Measurements from ENCODE around the gene TREML2. TPM values are rescaled to one million over a fixed set of nuclear protein-coding genes. Genes with fewer than 3 reads are reported as not detected.

Gene TREML2
- total and polyA plus RNA-seq, 8 donors = 0.09 to 0.12 TPM; not detected in 6

DNA sequence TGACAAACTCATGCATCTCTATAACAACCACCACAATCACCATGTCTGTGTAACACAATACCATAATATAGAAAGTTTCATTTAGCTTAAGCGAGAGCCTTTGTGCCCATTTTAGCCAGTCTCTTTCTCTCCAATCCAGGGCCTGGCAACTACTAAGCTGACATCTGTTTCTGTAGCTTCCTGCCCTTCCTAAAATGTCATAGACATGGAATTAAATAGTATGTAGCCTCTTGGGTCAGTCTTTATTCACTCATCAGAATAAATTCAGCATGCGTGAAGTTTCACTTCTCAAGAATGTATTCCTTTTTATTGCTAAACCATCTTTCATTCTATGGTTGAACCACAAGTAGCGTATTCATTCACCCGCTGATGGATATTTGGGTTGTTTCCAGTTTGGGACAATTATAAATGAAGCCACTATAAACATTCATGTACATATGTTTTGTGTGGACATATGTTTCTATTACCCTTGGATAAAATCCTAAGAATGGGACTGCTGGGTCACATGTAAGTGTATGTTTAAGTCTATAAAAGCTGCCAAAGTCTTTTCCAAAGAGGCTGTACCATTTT is 36.3 kb downstream of the TREML2 start:
- no peaks in the 10 kb centered on the region for H3K27me3 ChIP-seq
- H3K36me3 ChIP-seq = no peaks in the 10 kb centered on the region
- FAIRE-seq (no peak), DNase-seq (no peak), ATAC-seq (no peak)
- H3K4me1 ChIP-seq = no peaks in the 10 kb centered on the region
- intact Hi-C loops (cut with DNase I) = no loop called here
- no peak overlapping the region for H3K4me3 ChIP-seq
- H3K9me3 ChIP-seq = no peaks in the 10 kb centered on the region
- TF ChIP-seq, protein P1, sequence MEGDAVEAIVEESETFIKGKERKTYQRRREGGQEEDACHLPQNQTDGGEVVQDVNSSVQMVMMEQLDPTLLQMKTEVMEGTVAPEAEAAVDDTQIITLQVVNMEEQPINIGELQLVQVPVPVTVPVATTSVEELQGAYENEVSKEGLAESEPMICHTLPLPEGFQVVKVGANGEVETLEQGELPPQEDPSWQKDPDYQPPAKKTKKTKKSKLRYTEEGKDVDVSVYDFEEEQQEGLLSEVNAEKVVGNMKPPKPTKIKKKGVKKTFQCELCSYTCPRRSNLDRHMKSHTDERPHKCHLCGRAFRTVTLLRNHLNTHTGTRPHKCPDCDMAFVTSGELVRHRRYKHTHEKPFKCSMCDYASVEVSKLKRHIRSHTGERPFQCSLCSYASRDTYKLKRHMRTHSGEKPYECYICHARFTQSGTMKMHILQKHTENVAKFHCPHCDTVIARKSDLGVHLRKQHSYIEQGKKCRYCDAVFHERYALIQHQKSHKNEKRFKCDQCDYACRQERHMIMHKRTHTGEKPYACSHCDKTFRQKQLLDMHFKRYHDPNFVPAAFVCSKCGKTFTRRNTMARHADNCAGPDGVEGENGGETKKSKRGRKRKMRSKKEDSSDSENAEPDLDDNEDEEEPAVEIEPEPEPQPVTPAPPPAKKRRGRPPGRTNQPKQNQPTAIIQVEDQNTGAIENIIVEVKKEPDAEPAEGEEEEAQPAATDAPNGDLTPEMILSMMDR (IDR thresholded peaks at IDR 0.05) = no peak
- no peak overlapping the region for H3K27ac ChIP-seq
- WGBS, 2 donors = 90 to 93% methylated on average over 4 of the region's 4 CpGs

DNA sequence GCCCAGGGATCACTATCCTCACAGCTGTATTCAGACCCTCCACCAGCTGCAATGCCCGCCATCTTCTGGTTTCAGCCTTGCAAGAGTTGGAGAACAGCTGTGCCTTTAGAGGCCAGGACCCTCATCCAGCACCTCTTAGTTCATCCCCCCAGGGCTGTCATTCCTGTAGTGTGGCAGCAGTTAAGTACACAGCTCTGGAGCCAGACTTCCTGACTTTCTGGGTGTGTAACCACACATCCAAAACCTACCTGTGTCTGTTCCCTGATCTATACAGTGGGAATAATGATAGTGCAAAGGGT is 37.6 kb downstream of the TREML2 start:
- no peak for DNase-seq
- intact Hi-C loops (cut with DNase I) = no loop called here
- ATAC-seq = no peak

DNA sequence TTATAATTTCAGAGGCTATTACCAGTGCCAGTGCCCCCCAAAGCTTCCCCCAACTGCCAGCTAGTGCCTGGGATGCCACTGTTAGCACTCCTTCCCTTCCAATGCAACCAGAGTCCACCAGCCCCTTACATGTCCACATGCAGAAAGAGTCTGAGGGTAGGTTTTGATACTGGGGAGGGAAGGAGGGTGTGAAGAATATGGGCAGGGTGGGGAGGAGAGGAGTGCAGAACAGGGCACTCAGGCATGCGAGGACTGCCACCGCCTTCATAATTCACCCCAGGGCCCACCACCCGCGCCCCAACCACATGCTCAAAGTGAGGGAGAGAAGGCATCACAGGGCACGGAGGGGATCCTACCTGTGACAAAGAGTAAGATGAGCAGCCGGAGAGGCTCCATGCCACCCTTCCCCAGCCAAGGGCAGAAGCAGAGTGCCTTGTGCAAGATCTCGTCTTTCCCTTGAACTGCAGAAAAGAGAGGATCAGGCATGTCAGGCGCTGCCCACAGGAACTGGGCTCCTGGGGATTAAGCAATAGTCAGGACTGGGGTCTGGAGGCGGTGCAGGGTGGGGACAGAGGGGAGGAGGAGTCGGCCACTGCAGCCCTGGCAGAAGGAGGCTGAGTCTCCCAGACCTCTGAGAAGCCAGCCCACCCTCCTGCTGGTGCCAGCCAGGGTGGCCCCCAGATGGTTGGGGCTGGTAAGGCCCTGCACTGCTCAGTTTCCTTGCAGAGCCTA is 38.1 kb downstream of the TREML2 start, which contains the start of gene TREM2:
TREM2 (minus strand) TSS at position 430 of the 732 bp plus-strand sequence; CDS start at position 396, 34 bp downstream.
- intact Hi-C loops (cut with DNase I) = no loop called here
- FAIRE-seq = no peak
- no peaks in the 10 kb centered on the region for H3K27me3 ChIP-seq
- TF ChIP-seq, protein P1 (IDR thresholded peaks at IDR 0.05) = no peak
- H3K36me3 ChIP-seq = no peaks in the 10 kb centered on the region
- peak in 2 of 4 donors; percentile 23 to 36 for ATAC-seq
- no peak for DNase-seq
- 69 to 77% methylated on average over 10 of the region's 10 CpGs for WGBS, 2 donors
- H3K4me1 ChIP-seq = no peaks in the 10 kb centered on the region
- H3K4me3 ChIP-seq = no peak within 1 kb of the TSS
- H3K9me3 ChIP-seq = no peaks in the 10 kb centered on the region
- H3K27ac ChIP-seq = no peak within 1 kb of the TSS

More for the DNA sequence above, 37.6 kb downstream of the TREML2 start:
- H3K9me3 ChIP-seq = no peaks in the 10 kb centered on the region
- H3K4me1 ChIP-seq = no peaks in the 10 kb centered on the region
- no peaks in the 10 kb centered on the region for H3K36me3 ChIP-seq
- TF ChIP-seq, protein P1 (IDR thresholded peaks at IDR 0.05) = no peak
- H3K4me3 ChIP-seq = no peak overlapping the region
- 89 to 100% methylated on average over 1 of the region's 1 CpG for WGBS, 2 donors
- no peak overlapping the region for H3K27ac ChIP-seq
- H3K27me3 ChIP-seq = no peaks in the 10 kb centered on the region
- FAIRE-seq = no peak

DNA sequence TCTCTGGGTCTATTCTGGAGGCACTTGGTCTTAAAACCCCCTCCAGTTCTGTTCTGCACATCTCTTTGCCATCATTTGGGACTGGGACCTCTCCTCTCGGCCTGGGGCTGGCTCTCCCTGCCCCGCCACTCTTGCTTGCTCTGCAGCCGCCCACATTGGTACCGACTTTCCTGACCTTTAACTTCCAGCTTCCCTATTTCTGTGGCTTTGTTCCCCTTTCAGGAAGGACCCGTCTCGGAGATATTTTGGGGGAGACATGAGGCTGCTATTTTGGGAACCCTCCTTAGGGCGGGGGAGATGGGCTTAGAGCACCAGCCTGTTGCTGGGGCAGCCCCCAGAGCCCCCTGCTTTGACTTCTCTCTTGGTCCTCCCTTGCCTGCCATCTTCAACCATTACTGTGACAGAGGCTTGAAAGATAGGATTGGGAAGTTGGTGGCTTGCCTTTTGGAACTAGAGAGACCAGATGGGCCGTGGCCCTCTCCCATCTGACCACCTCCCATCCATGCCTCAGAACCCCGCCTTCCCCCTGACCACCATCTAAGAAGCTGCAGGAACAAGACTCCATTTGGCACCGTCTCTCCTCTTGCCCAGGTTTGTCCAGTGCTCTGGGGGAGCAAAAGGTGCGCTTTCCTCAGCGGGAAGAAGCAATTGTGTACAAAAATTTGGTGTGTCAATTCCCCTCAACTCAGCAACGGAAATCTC is 38.9 kb downstream of the TREML2 start:
- WGBS, 2 donors = 64 to 72% methylated on average over 13 of the region's 13 CpGs
- ATAC-seq = peak in 2 of 4 donors; percentile 34 to 53
- intact Hi-C loops (cut with DNase I) = no loop called here
- TF ChIP-seq, protein P1 (IDR thresholded peaks at IDR 0.05) = no peak
- no peak for FAIRE-seq
- Histone ChIP-seq H3K4me1 (no peaks in the 10 kb centered on the region), H3K4me3 (no peak overlapping the region), H3K27ac (no peak overlapping the region), H3K27me3 (no peaks in the 10 kb centered on the region), H3K9me3 (no peaks in the 10 kb centered on the region), H3K36me3 (no peaks in the 10 kb centered on the region)
- no peak for DNase-seq

Measured in pancreas (tissue), 10 donors.